HG03575 (cell line): ENCODE data around the gene ERCC6L2.

Source experiments
- ATAC-seq: cut with Tn5 transposase; IDR thresholded peaks from one replicate; pipeline ENCODE4 v1.9.1; 2021; ENCODE audit not compliant: unreplicated experiment, insufficient number of reproducible peaks, low FRiP score; ENCODE audit errors: extremely low read depth

The ERCC6L2 gene

GRCh38 chr9:95907794-95908193, 32.3 kb downstream of the ERCC6L2 start:
- ATAC-seq = no peak

GRCh38 chr9:95910023-95910707, 34.7 kb downstream of the ERCC6L2 start:
- no peak for ATAC-seq

GRCh38 chr9:95910770-95911340, 35.4 kb downstream of the ERCC6L2 start:
- ATAC-seq = no peak

- no peak for ATAC-seq
These were observed 37.3 kb downstream of the ERCC6L2 start for GRCh38 chr9:95912773-95913172.

GRCh38 chr9:95920017-95920416, 44.5 kb downstream of the ERCC6L2 start:
- ATAC-seq = no peak

- ATAC-seq = no peak
These were observed 48.3 kb downstream of the ERCC6L2 start for GRCh38 chr9:95923794-95924193.

- no peak for ATAC-seq
These were observed 49.5 kb downstream of the ERCC6L2 start for GRCh38 chr9:95924987-95925386.

GRCh38 chr9:95927271-95928004, 51.9 kb downstream of the ERCC6L2 start:
- no peak for ATAC-seq

GRCh38 chr9:95930277-95930676, 54.8 kb downstream of the ERCC6L2 start:
- ATAC-seq = no peak

- ATAC-seq = no peak
These were observed 60.5 kb downstream of the ERCC6L2 start for GRCh38 chr9:95935861-95936578.

- ATAC-seq = no peak
These were observed 61.1 kb downstream of the ERCC6L2 start for GRCh38 chr9:95936579-95937075.

GRCh38 chr9:95937131-95937530, 61.6 kb downstream of the ERCC6L2 start:
- ATAC-seq = no peak

- no peak for ATAC-seq
These were observed 63.2 kb downstream of the ERCC6L2 start for GRCh38 chr9:95938724-95939123.

GRCh38 chr9:95939472-95939871, 64.0 kb downstream of the ERCC6L2 start:
- ATAC-seq = no peak

GRCh38 chr9:95940265-95940664, 64.8 kb downstream of the ERCC6L2 start:
- ATAC-seq = no peak

- ATAC-seq = no peak
These were observed 66.5 kb downstream of the ERCC6L2 start for GRCh38 chr9:95942016-95942415.

GRCh38 chr9:95947118-95947517, 71.6 kb downstream of the ERCC6L2 start:
- ATAC-seq = no peak

- ATAC-seq = no peak
These were observed 77.0 kb downstream of the ERCC6L2 start for GRCh38 chr9:95952471-95952870.

- ATAC-seq = no peak
These were observed 78.5 kb downstream of the ERCC6L2 start for GRCh38 chr9:95953986-95954385.
